Measurements from ENCODE around the gene CACNG4.
"Not testable (repeated sequence)": the region's sequence is repeated elsewhere in the genome, so short reads cannot be mapped to it uniquely, and the experiment has no call there.

CACNG4 gene

DNA sequence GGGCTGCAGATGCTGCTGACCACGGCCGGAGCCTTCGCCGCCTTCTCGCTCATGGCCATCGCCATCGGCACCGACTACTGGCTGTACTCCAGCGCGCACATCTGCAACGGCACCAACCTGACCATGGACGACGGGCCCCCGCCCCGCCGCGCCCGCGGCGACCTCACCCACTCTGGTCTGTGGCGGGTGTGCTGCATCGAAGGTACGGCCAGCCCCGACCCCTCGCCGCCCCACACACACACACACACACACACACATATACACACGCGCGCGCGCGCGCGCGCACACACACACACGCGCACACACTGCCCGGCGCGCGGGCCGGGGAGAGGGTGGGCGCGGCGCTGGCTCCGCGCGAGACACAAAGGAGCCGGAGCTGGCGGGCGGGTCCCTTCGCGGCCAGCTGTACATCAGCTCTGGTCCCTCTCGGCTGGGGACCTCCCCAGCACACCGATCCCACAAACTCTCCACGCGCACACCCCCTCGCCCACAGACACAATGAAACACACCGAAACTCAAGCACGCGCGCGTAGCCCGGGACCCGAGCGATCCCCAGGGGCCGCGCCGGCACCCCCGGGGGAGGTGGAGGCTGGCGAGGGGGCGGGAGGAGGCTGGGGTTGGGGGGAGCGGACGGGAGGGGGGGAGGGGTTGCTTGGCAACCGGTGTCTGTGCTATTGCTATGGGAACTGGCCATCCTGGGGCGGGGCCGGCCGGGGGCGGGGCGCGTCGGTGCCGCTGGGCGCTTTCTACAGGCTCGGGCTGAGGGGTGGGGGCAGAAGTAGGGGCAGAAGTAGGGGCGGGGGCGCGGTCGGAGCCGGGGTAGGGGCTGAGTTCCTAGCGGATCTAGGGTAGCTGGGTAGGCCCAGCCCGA lies 658 bp downstream of the CACNG4 start:
- DNase-seq (ENCODE audit: low read depth), result no peak

DNA sequence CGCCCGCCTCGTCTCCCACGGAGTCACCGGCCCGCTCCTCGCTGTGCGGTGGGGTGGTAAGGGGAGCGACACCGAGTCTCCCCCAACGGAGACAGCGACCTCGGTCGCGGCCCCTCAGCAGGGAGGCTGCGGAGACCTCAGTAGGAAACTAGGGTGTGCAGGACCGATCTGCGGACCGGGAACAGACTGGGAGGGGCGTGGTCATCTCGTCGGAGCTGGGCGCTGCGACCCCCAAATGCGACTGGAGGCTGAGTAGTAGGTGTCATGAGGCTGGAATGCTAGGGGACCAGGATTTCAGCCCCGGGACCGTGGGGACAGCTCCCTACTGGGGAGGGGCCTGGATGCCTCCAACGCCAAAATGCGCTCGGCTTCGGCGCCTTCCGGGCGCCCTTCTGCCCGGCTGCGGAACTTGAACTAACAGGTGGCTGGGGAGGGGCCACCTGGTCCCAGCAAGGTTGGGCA lies 1.3 kb downstream of the CACNG4 start:
- no peak for DNase-seq (ENCODE audit: low read depth)

DNA sequence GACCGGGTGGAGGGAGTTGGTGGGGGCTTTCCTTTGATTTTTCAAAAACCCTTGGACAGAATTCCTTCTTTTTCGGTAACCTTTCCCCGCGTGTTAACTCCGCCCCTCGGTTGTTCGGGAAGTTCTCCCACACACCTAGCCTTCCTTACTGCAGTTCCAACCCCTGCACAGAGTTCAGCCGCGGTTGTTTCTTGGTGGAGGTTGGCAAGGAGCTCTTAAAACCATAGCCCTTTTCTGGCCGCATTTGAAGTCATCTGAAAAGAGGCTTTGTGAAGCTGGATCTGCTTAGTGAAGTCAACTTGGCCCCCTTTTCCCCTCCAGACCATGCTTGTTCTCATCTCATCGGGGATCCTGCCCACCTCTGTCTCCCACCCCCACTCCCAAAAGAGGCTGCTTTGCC lies 1.8 kb downstream of the CACNG4 start:
- DNase-seq (ENCODE audit: low read depth), result no peak

DNA sequence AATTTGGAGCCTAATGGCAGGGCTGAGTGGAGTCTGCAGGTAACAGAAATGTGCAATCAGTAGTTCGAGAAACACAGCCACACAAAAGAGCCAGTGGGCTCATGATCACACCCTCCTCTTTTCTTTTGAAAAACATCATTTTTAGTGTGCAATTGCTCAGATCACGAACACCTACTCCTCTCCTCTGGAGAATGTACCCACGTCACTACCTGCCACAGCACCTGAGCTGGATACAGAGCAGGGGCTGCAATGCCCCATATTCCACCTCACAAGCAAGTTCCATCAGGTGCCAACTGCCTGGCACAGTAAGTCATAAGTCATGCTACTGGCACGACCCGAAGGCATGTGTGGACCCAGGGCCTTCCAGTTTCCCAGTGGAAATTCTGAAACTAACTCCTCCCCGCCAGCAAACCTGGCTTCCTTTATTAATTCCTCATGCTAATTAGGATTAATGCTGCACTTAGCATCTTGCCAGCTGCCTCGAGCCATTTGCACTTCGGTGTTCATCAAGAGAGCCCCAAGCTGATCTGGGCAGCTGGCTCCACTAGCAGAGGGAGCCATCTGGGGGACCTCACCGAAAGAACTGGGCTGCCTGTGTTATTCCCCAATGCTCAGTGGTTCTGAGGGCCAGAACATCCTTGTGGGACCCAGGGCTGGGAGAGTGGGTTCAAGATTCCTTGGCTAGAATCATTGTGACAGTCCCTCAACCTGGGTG lies 2.4 kb downstream of the CACNG4 start:
- DNase-seq (ENCODE audit: low read depth), result no peak

DNA sequence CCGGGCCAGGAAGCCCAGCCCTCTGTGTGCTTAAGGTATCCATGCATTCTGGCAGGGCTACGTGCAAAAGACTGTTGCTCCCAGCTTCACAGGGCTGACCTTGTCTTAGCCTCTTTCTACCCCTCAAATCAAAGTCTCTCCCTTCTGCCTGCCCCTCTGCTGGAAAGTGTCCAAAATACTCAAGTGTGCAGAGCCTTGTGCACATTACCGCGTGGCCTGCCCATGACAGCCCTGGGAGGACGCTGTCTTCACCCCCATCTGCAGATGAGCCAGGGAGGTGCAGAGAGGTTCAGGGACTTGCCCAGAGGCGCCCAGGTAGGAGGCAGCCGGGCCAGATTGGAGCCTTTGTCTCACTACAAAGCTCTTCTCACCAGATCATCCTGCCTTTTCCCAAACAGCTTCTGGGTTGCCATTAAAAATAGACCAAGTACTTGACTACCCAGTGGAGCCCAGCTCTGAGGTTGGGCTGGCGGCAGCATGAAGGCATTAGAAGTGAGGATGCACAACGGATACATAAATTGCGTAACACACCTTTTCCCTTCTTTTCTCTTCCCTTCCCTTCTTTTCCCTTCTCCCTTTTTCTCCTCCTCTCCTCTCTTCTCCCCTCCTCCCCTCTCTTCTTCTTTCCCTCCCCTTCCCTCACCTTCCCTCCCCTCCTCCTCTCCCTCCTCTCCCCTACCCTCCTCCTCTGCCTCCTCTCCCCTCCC lies 3.5 kb downstream of the CACNG4 start:
- no peak for DNase-seq (ENCODE audit: low read depth)

DNA sequence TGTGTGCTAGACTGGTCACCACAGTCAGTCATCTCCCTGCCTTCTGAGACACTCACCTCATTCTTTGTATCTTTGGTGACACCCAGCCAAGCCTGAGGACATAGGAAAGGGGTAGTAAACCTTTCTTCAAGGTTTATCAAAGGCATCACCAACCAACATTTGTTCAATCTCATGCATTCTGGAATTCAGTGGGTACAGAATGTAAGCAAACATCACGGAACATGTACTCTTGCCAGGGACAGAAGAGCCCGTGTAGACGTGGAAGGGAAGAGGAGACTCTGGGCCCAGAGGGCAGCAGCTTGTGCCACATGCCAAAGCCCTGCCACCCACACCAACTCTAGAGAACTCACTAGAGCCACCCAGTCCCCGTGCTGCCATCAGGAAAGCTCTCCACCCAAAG lies 4.4 kb downstream of the CACNG4 start:
- DNase-seq (ENCODE audit: low read depth), result no peak

DNA sequence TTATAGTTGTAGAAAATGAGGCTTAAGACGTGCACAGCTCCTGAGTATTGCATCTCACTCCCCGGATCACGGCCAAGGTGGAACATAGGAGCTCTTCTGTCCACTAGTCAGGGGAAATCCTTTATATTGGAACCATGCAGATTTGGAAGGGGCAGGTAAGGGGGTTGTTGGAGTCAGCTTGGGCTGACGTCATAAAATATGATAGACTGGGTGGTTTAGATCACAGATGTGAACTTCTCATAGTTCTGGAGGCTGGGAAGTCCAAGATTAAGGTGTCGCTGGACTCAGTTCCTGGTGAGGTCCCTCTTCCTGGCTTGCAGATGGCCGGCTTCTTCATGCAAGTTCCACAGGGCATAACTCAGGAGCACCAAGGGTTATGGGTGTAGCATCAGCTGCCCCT lies 5.6 kb downstream of the CACNG4 start:
- DNase-seq (ENCODE audit: low read depth), result no peak

DNA sequence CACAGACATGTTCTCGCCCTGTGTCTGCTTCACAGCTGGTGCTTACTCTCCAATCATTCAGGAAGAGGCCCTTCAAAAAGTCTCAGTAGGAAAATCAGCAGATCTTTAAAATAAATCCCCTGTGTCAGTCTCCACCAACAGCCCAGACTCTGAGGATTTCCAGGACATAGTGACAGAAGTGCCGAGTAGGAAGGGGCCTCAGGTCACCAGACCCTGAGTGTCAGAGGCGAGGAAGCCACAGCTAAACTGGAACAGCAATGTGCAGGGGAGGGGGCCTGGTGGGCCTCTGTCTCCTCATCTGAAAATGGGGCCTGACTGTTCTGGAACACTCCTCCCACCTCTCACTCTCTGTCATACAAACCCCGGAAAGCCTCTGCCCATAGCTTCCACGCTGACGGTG lies 6.3 kb downstream of the CACNG4 start:
- DNase-seq (ENCODE audit: low read depth), result no peak

DNA sequence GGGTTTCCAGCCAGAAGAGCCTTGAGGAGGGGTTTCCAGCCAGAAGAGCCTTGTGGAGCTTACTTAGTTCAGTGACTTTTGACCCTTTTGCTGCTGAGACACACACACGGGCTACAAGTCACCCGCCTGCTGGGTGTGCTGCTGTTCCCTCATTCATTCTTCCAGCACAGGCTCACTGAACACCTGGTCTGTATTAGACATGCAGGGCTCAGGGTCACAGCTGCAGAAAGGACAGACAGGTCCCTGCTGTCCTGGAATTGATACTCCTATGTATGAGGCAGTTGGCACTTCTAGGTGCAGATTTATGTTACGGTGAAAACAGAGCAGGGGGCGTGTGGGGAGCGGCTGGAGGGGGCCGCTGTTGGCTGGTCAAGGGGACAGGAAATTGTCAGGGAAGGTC lies 6.8 kb downstream of the CACNG4 start:
- DNase-seq (ENCODE audit: low read depth), result no peak

DNA sequence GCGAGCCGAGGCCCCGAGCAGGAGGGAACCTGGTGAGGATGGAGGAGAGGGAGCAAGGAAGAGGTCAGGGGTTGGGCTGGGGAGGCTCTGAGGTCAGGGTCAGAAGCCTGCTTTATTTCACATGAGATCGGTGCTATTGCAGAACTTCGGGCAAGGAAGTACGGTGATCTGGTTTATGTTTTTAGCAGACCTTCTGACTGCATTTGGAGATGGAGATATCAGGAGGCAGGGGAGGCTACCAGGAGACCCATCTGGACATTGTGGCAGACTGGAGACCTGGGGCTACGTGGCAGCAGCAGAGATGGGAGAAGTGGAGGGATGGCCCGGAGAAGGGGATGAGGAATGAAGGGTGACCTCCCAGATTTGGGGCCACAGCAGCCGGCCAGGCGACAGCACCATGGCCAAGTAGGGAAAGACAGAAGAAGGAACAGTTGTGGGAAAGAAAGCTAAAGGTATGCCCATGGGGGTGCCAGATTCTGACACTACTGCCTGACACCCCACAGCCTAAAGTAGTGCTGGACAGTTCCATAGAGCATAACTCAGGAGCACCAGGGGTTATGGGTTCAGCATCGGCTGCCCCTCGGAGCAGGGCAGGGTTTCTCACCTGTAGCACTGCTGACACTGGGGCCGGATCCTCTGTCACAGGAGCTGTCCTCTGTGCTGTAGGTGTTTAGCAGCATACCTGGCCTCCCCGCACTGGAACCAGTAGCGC lies 7.4 kb downstream of the CACNG4 start:
- DNase-seq (ENCODE audit: low read depth), result no peak

DNA sequence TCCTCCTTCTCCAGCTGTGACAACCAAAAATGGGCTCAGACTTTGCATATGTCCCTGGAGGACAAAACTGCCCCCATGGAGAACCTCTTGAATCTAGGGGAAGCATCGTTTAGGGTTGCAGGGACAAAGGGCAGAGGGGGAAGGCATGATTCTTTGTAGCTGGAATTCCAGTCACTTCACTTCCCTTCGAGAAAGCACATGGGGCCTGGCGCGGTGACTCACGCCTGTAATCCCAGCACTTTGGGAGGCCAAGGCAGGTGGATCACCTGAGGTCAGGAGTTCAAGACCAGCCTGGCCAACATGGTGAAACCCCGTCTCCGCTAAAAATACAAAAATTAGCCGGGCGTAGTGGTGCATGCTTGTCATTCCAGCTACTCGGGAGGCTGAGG lies 7.9 kb downstream of the CACNG4 start:
- DNase-seq (ENCODE audit: low read depth), result not testable (repeated sequence)

DNA sequence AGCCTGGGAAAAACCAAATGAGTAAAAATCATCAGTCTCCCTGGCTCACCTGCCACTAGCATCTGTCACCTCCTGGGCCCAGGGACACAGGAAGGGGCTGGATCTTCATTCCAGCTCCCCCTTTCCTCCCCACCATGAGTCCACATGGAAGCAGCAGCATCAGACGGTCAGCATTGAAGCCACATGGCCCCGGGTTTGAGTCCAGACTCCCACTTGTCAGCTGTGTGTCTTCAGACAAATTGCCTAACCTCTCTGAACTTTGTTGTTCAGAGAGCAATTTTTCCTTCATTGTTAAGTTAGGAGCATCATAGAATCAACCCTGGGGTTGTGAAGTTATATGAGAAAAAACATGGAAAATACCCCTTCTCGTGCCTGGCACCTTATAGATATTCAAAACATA lies 10.7 kb downstream of the CACNG4 start:
- DNase-seq (ENCODE audit: low read depth), result no peak

DNA sequence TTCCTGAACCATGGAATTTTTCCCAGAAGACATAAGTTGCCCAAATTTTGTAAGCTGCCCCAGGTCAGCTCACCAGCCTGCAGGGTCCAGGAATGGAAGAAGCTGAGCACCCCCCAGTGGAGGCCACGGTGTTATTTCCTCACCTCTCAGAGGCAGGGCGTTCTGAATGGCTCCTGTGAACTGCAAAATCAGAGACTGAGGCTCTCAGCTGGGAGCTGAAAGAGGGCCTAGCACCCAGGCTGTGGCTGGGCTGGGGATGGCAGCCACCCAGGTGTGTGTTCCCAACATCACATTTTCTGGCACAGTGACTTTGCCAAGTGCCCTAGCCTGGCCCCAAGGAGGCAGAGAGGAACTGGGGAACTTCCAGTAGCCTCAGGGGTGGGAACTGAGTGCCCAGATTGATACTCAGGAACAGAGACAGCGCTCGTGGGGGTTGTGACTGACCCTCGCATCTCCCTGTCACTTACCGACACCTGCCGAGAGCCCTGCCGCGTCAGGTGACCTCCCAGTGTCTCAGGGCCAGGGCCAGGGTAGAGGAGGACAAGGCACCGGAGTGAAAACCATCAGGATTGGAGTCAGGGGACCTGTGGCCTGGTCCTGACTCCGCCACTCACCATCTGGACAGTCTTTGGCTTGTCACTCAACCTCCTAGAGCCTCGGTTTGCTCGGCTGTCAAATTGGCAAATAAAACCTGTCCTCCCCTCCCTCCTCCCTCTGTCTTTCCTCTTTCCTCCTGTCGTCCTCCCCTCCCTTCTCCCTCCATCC lies 11.3 kb downstream of the CACNG4 start:
- DNase-seq (ENCODE audit: low read depth), result no peak

DNA sequence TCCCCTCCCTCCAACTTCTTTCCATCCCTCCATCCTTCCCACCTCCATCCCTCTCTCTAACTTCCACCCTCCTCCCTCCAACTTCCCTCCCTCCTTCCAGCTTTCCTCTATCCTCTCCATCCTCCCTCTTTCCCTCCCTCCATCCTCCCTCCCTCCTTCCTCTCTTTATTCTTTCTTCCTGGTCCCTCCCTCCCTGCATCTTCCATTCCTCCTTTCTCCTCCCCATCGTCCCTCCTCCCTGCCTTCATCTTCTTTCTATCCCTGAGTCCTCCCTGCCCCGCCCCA lies 11.8 kb downstream of the CACNG4 start:
- no peak for DNase-seq (ENCODE audit: low read depth)

DNA sequence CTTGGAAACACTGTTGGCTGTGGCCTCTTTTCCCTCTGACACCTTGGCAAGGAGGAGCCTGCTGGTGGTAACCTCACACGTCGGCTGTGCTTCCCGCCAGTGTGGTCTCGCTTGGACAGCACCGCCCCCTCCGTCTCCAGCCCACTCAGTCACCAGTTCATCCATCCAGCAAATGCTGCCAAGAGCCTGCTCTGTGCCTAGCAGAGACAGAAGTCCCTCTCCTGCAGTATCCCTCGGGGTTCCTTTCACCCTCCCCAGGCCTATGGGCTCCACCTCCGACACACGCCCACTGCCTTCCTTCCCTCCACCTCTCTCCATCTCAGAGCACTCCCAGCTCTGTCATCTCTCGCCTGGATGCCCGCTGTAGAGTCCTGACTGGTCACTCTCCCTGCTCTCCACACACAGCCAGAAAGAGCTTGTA lies 12.3 kb downstream of the CACNG4 start:
- no peak for DNase-seq (ENCODE audit: low read depth)

DNA sequence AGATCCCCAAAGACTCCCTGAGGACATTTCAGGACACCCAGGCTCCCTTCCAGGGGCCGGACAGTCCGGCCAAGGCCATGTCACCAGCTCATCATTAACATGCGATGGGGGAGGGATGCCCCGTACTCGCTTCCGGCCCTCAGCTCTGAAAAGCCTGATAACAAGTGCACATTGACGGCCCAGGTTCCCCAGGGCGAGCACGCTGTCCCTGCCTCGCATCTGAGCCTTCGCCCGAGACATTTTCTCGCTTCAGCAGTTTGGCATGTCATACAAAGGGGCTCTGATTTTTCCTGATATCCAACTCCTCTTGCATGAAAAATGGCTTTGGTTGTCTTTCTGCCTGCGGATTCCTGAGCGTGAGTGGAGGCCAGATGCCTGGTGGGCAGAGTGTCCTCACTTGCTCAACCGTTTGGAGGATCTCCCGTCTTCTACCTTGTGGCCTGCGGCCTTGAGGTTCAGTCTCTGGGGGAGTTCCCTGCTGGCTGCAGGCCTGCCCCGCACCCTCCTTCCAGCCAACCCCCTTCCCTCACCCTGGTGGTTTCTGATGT lies 14.1 kb downstream of the CACNG4 start:
- no peak for DNase-seq (ENCODE audit: low read depth)

DNA sequence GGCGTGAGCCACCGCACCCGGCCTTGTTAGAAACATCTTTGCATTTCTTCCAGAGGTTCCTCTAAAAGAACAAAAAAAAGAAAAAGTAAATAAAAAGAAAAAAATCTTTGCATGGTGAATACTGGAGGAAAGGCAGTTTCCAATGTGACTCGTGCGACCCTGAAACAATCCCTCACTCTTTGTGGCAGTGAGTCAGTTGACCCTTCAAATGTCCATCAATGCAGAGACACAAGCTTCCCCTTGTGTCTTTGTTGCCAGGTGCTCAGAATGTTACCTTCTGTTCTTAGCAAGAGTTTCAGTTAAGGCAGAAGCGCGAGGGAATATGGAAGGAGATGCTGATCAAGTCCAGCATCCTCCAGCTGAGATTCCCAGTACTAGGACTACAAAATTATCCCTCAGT lies 16.4 kb downstream of the CACNG4 start:
- no peak for DNase-seq (ENCODE audit: low read depth)

DNA sequence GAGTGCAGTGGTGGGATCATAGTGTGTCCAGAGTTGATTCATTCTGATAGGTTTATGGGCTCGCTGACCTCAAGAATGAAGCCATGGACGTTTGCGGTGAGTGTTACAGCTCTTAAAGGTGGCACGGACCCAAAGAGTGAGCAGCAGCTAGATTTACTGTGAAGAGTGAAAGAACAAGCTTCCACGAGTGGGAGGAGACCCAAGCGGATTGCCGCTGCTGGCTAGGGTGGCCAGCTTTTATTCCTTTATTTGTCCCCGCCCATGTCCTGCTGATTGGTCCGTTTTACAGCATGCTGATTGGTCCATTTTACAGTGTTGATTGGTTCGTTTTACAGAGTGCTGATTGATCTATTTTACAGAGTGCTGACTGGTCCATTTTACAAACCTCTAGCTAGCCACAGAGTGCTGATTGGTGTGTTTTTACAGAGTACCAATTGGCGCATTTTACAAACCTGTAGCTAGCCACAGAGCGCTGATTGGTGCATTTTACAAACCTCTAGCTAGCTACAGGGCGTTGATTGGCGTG lies 17.5 kb downstream of the CACNG4 start:
- DNase-seq (ENCODE audit: low read depth), result no peak

DNA sequence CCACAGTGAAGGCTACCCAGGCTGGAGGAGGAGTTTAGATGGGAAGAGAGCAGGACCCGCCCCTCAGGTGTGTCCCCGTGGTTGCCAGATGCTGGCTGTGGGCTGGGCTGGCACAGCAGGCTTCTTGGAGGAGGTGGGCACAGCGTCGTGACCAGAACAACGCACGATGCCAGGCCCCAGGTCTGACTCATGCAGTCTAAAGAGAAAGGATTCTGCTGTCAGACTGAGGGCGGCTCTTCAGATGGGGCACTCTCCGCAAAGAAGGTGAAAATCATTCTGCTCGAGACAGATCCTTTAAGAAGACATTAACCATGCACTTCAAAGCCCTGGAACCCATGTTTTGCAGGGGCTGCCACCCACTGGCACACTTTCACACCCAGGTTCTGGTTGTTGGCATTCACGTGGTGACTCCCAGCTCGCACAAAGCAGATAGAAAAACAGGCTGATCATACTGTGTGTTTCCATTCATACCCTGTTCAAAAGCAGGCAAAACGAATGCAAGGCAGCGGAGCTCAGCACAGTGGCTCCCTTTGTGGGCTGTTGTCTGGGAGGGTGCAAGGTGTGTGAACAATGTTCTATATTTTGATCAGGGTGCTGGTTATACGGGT lies 19.0 kb downstream of the CACNG4 start:
- no peak for DNase-seq (ENCODE audit: low read depth)

DNA sequence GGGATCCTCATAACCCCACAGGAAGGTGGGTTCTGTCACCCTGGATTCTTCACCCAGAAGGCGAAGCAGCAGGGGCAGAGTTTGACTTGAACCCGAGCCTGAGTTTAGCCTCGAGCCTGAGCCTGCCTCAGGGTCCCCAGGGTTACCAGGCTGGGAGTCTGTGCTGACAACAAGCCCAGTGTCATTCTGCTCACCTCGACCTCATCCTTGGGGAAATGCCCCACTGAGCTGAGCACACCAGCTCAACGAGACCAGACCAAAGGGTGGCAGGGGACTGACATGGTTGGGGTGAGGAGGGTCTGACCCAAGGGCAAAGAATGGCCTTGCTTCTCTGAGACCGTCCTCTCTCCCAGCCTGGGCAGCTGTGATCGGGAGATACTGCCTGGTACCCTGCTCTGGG lies 20.2 kb downstream of the CACNG4 start:
- DNase-seq (ENCODE audit: low read depth), result no peak

Data from CMK (cell line).